Neural cell (in vitro differentiated cells): ENCODE data around the gene CRIP3. TPM values are rescaled to one million over a fixed set of nuclear protein-coding genes. Genes with fewer than 3 reads are reported as not detected.

Source experiments
- H2AFZ ChIP-seq: fragments of 200-600, 300-800 bp; sonication (generic), shearing (Covaris generic); 2 replicates; pipeline ENCODE4 v1.6.0; 2014; ENCODE audit warnings: low read depth, mild to moderate bottlenecking, antibody characterized with exemption, low read length, moderate library complexity
- H3F3A ChIP-seq: fragments of 200-600 bp; shearing (Covaris generic); 2 replicates; pipeline ENCODE4 v1.6.1; 2016; ENCODE audit warnings: mild to moderate bottlenecking, moderate library complexity, mixed read lengths, antibody characterized with exemption, low read length; ENCODE audit not compliant: insufficient read depth, poor library complexity, severe bottlenecking
- H3K27ac ChIP-seq: fragments of 200-600, 300-800 bp; sonication (generic), shearing (Covaris generic); 2 replicates; pipeline ENCODE4 v1.5.1; 2014; ENCODE audit warnings: mild to moderate bottlenecking, low read length, moderate library complexity
- H3K27me3 ChIP-seq: fragments of 300-800, 200-600 bp; sonication (generic), shearing (Covaris generic); 2 replicates; pipeline ENCODE4 v1.6.0; 2014; ENCODE audit warnings: mild to moderate bottlenecking, low read depth, low read length, moderate library complexity; ENCODE audit not compliant: insufficient read depth
- H3K36me3 ChIP-seq: fragments of 300-800, 200-600 bp; sonication (generic), shearing (Covaris generic); 2 replicates; pipeline ENCODE4 v1.5.1; 2014; ENCODE audit warnings: mild to moderate bottlenecking, antibody characterized with exemption, low read length, moderate library complexity; ENCODE audit not compliant: insufficient read depth
- H3K4me2 ChIP-seq: fragments of 300-800, 200-600 bp; sonication (generic), shearing (Covaris generic); 2 replicates; pipeline ENCODE4 v1.6.0; 2014; ENCODE audit warnings: mild to moderate bottlenecking, low read length
- H3K4me3 ChIP-seq: fragments of 300-800, 200-600 bp; sonication (generic), shearing (Covaris generic); 2 replicates; pipeline ENCODE4 v1.5.1; 2014; ENCODE audit warnings: mild to moderate bottlenecking, low read length, moderate library complexity
- H3K79me2 ChIP-seq: fragments of 200-600 bp; shearing (Covaris generic); replicated peaks from 2 replicates; pipeline ENCODE4 v1.6.0; 2014; ENCODE audit warnings: mild to moderate bottlenecking, low read length, moderate library complexity; ENCODE audit not compliant: insufficient read depth
- H3K9ac ChIP-seq: fragments of 300-800, 200-600 bp; sonication (generic), shearing (Covaris generic); 2 replicates; pipeline ENCODE4 v1.6.1; 2016; ENCODE audit warnings: mild to moderate bottlenecking, low read length, mixed read lengths
- H3K9me2 ChIP-seq: fragments of 200-600 bp; shearing (Covaris generic); 2 replicates; pipeline ENCODE4 v1.6.1; 2016; ENCODE audit warnings: mild to moderate bottlenecking, low read length, mixed read lengths; ENCODE audit not compliant: insufficient read depth
- H3K9me3 ChIP-seq: fragments of 200-600, 300-800 bp; sonication (generic), shearing (Covaris generic); 2 replicates; pipeline ENCODE4 v1.6.1; 2016; ENCODE audit warnings: mild to moderate bottlenecking, mixed run types, low read length, moderate library complexity, mixed read lengths
- H4K20me1 ChIP-seq: fragments of 200-600 bp; shearing (Covaris generic); 2 replicates; pipeline ENCODE4 v1.6.1; 2016; ENCODE audit warnings: mild to moderate bottlenecking, mixed run types; ENCODE audit not compliant: insufficient read depth
- MXI1 ChIP-seq: fragments of 450-650 bp; conservative IDR thresholded peaks from 2 replicates; pipeline ENCODE4 v1.6.1; 2014; ENCODE audit warnings: antibody characterized with exemption, mild to moderate bottlenecking; ENCODE audit not compliant: poor library complexity, severe bottlenecking
- POLR2AphosphoS5 ChIP-seq: IDR thresholded peaks from 2 replicates; pipeline ENCODE4 v1.6.1; 2012
- RAD21 ChIP-seq: fragments of 450-650 bp; conservative IDR thresholded peaks from 2 replicates; pipeline ENCODE4 v1.6.1; 2014; ENCODE audit warnings: antibody characterized with exemption, mild to moderate bottlenecking, moderate library complexity
- SMC3 ChIP-seq: fragments of 450-650 bp; conservative IDR thresholded peaks from 2 replicates; pipeline ENCODE4 v1.6.1; 2014; ENCODE audit warnings: antibody characterized with exemption, mild to moderate bottlenecking, moderate library complexity; ENCODE audit not compliant: poor library complexity
- polyA plus RNA-seq: library from polyadenylated mRNA; depleted of rRNA; stranded (reverse); fragments of >200 nt; gene quantifications from 2 replicates; pipeline ENCODE4 v1.2.3, GENCODE V29; 2014
- TF ChIP-seq, protein P1 (sequence below): fragments of 450-650 bp; IDR thresholded peaks from 2 replicates; pipeline ENCODE4 v1.5.1; 2014; ENCODE audit warnings: antibody characterized with exemption, mild to moderate bottlenecking, moderate library complexity; ENCODE audit not compliant: poor library complexity, severe bottlenecking
- TF ChIP-seq, protein P2 (sequence below): IDR thresholded peaks from 2 replicates; pipeline ENCODE4 v1.6.1; 2012; ENCODE audit warnings: borderline replicate concordance

The CRIP3 gene
- polyA plus RNA-seq, 1 donor from 2014 or later = 3.7 TPM

GRCh38 chr6:43274127-43274915 lies 34.3 kb downstream of the CRIP3 start:
- Histone ChIP-seq H3K36me3 (no peaks in the 10 kb centered on the region), H3K27ac (no peak overlapping the region), H3K27me3 (peaks cover 21% of the 10 kb centered on the region), H3K9me2 (no peaks in the 10 kb centered on the region), H3K79me2 (no peaks in the 10 kb centered on the region), H3K9ac (no peak overlapping the region), H2AFZ (no peak overlapping the region), H3F3A (no peaks in the 10 kb centered on the region), H3K4me2 (no peak overlapping the region), H4K20me1 (no peaks in the 10 kb centered on the region), H3K4me3 (no peak overlapping the region), H3K9me3 (no peaks in the 10 kb centered on the region)
- TF ChIP-seq SMC3 = no peak
- TF ChIP-seq, protein P1, sequence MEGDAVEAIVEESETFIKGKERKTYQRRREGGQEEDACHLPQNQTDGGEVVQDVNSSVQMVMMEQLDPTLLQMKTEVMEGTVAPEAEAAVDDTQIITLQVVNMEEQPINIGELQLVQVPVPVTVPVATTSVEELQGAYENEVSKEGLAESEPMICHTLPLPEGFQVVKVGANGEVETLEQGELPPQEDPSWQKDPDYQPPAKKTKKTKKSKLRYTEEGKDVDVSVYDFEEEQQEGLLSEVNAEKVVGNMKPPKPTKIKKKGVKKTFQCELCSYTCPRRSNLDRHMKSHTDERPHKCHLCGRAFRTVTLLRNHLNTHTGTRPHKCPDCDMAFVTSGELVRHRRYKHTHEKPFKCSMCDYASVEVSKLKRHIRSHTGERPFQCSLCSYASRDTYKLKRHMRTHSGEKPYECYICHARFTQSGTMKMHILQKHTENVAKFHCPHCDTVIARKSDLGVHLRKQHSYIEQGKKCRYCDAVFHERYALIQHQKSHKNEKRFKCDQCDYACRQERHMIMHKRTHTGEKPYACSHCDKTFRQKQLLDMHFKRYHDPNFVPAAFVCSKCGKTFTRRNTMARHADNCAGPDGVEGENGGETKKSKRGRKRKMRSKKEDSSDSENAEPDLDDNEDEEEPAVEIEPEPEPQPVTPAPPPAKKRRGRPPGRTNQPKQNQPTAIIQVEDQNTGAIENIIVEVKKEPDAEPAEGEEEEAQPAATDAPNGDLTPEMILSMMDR = no peak

- TF ChIP-seq SMC3 (no peak), RAD21 (no peak), POLR2AphosphoS5 (no peak), MXI1 (no peak)
- TF ChIP-seq, protein P1 = no peak
- TF ChIP-seq, protein P2, sequence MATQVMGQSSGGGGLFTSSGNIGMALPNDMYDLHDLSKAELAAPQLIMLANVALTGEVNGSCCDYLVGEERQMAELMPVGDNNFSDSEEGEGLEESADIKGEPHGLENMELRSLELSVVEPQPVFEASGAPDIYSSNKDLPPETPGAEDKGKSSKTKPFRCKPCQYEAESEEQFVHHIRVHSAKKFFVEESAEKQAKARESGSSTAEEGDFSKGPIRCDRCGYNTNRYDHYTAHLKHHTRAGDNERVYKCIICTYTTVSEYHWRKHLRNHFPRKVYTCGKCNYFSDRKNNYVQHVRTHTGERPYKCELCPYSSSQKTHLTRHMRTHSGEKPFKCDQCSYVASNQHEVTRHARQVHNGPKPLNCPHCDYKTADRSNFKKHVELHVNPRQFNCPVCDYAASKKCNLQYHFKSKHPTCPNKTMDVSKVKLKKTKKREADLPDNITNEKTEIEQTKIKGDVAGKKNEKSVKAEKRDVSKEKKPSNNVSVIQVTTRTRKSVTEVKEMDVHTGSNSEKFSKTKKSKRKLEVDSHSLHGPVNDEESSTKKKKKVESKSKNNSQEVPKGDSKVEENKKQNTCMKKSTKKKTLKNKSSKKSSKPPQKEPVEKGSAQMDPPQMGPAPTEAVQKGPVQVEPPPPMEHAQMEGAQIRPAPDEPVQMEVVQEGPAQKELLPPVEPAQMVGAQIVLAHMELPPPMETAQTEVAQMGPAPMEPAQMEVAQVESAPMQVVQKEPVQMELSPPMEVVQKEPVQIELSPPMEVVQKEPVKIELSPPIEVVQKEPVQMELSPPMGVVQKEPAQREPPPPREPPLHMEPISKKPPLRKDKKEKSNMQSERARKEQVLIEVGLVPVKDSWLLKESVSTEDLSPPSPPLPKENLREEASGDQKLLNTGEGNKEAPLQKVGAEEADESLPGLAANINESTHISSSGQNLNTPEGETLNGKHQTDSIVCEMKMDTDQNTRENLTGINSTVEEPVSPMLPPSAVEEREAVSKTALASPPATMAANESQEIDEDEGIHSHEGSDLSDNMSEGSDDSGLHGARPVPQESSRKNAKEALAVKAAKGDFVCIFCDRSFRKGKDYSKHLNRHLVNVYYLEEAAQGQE = no peak
- no peaks in the 10 kb centered on the region for H3K9me2 ChIP-seq
Observed at GRCh38 chr6:43273707-43274106, 34.9 kb downstream of the CRIP3 start.

More at GRCh38 chr6:43273707-43274106, 34.9 kb downstream of the CRIP3 start:
- no peak overlapping the region for H3K4me2 ChIP-seq
- no peaks in the 10 kb centered on the region for H3K36me3 ChIP-seq
- no peak overlapping the region for H3K9ac ChIP-seq
- no peak overlapping the region for H3K27ac ChIP-seq
- H3K4me3 ChIP-seq = no peak overlapping the region
- no peaks in the 10 kb centered on the region for H3K79me2 ChIP-seq
- peaks cover 21% of the 10 kb centered on the region for H3K27me3 ChIP-seq
- H2AFZ ChIP-seq = no peak overlapping the region
- no peaks in the 10 kb centered on the region for H3F3A ChIP-seq
- H4K20me1 ChIP-seq = peaks cover 5% of the 10 kb centered on the region
- no peaks in the 10 kb centered on the region for H3K9me3 ChIP-seq
